Putamen (tissue), 1 donor: ENCODE measurements around the gene HESX1.

Experiments
- DNase-seq: peaks from one replicate; pipeline ENCODE4 v3.0.0-alpha.2; 2016; ENCODE audit warnings: low spot score

The HESX1 gene

DNA sequence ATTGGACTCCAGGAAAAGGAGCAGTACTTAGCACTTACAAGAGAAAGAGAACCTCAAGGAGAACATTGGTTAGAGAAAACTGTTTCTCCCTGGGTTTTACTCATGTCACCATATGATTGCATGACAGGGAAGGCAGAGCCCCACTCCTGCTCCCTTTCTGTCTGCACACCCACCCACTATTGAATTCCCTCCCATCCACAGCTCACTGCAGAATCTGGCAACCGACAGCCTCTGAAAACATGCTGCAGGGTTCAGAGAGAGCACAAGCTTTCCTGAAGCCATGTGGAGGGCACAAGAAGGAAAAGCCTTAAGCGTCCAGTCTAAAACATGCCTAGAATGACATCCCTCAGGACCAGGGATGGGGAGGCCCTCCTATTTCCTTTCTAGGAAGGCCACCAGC is 31.6 kb downstream of the HESX1 start:
- DNase-seq, result no peak

DNA sequence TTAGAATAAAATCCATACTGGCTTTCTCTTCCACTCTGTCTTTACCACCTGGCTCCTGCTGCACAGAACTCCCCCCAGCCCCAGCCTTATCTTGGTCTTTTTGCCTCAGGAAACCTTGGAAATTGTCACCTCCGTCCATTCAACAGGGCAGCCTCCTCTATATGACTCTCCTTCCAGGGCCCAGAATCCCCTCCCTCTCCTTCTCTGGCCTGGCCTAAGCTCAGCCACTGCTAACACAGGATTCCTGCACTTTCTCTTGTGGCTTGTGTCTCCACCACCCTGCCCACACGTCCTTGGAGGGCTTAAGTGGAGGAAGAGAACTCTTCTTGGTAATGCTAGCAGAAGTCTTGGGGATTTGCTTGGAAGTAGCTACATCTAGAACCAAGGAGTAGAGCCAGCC is 33.1 kb downstream of the HESX1 start:
- DNase-seq, result no peak

DNA sequence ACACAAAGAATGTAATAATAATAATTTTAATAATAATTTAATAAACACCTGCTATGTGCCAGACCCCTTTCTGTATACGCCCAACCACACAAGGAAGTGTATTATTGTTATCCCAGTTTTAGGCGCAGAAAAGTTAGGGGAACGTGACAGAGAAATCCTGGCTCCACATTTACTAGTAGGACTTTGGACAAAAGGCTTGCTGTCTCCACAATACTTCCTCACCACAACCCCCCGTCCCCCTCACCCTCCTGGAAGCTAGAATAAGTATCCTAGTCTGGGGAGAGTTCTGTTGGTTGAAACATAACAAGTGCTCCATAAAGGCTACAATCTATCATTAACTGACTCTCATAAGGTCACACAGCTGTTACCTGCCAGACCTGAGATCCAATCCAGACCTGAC is 34.1 kb downstream of the HESX1 start:
- DNase-seq, result no peak

DNA sequence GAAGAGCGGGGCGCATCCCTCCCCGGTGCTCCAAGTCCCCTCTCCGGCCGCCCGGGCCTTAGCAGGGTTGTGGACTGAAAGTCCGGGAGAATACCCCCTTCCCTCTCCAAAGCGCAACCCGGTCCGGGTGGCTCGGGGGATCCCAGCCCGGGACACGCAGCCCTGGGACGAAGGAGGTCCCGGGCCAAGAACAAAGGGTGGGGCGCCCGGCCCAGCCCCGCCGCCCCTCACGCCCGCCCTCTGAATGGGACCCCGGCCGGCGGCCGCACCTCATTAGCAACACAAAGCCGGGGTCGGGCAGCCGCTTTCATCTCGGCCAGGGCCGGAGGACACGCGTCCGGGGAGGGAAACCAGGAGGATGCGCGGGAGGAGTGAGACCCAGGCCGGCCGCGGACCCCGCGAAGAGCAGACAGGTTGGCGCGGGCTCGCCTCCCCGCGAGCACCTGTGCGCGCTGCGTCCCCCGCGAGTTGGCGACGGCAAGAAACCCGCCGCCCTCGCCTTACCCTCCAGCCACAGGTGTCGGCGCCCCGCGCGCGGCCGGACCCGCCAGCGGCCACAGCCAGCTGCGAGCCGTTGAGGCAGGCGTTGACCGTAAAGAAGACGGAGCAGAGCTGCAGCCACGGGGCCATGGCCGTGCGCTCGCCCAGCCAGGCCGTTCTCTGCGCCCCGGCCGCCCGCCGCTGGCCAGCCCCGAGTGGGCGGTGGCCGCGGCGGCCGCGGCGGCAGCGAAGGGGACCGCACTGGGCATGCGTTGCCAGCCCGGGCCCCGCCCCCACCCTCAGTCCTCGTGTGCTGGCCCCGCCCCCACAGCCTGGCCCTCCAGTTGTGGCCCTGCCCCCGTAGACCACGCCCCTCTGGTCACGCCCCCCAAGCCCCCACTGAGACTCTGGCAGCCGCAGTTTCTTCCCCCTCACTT is 34.9 kb downstream of the HESX1 start, which contains the start of gene IL17RD:
Gene IL17RD (minus strand): TSS at position 697 of the 917 bp plus-strand sequence. CDS start 67 bp downstream, at position 630.
- peak; percentile 52 for DNase-seq

DNA sequence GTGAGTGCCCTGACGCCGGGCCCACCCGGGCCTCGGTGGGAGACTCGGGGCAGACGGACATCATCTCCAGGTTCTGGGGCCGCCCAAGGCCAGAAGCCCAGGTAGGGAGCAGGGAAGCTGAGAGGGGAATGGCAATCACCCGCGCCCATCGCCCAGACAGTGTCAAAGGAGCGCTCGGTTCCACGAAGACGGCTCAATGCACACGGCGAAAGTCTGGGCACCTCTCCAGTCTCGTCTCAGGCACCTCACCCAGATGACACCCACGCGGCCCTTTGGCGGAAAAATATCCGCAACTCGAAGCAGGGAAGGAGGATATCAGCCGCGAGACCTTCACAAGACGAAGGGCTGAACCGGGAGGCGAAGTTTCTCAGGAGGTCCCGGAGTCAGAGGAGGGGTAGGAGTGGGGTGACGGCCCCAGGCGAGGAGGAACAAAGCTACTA is 35.5 kb downstream of the HESX1 start:
- DNase-seq, result no peak

DNA sequence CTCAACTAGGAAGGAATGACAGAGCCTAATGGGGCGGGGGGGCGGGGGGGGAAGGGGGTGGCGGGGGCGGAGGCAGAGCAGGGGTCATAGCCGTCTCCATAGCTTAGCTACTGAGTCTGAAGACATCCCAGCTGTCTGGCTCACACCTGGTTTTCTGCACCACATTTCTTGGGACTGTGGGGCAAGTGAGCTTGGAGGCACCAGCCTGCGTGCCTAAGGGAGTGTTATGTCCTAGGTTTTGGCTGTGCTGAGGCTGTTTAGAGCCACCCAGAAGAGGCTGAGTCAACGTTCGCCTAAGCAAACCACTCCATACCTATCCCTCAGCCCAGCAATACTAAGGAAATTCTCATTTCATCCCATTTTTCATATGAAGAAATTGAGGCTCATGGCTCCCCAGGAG is 36.0 kb downstream of the HESX1 start:
- DNase-seq, result no peak

DNA sequence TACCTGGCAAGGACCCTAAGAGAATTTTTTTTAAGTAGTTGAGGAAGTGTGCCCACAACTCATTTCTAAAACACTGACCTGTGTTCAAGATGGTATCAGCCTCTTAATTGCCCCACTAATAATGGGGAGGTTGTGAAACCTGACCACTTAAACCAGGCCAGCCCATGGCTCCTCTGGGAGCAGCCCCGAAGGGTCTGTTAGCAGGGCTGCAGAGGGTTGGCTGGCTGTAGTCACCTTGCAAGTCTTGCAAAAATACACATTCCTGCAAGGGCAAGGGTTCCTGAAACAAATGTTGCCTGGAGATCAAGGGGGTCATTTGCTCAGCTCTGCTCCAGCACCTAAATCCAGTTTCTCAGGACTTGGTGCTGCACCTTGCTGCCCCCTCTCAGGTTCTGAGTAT is 37.9 kb downstream of the HESX1 start:
- DNase-seq, result no peak

DNA sequence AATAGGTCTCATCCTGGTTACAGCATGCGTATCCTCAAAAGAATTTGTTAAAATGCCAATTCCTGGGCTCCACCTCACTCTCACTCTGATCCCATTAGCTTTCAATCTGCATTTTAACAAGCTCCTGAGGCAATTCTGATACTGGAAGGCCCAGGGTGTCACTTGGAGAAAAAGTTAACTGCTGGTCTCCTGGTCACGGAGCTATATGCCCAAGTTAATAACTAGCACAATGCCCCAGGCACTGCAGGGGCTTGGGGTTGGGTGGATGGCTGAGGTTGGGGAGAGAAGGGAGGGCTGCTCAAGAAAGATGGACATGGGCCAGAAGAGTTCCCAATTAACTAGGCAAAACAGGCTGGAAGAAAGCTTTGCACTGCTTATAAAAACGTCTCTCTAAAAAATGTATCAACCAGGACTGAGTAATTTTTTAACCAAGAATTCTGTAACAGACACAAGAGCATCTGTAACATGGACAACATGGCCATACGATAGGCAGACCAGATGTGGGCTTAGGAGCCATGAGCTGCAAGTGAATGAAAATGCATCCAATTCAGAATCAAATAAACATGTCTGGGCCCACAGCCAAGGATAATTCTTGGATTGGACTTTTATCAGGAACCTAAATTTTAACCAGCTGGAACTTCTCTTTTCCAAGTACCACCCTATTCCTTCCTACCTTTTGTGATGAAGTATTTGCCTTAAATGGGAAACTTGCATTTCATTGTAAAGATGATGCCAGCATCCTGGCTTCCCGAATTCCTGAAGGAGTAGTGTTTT is 38.8 kb downstream of the HESX1 start:
- no peak for DNase-seq

DNA sequence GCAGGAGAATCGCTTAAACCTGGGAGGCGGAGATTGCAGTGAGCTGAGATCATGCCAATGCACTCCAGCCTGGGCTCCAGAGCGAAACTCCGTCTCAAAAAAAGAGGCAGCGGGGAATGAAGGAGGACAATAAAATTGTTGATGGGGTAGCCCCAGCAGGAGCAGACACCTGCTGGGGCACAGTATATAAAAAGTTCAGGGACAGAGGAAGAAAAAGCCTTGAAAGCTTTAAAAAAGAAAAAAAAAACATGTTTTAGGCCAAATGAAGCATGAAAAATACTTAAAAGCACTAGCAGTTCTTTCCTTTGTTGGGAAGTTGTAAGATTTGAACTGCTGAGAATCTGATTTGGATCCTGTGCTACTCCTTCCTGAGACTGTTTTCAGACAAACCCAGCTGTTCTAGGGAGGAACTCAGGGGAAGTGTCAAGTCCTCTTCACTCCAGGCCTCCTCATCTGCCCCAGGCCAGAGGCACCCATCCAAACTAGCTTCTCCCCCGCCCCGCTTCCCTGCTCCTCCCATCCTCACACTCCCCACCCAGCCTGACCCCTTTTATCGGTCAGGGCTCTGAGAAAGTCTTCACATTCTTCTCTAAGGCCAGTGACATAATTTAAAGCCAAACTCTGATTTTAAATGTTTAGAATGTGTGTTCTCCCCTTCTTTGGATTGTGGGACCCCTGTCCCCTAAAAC is 39.6 kb downstream of the HESX1 start:
- no peak for DNase-seq

DNA sequence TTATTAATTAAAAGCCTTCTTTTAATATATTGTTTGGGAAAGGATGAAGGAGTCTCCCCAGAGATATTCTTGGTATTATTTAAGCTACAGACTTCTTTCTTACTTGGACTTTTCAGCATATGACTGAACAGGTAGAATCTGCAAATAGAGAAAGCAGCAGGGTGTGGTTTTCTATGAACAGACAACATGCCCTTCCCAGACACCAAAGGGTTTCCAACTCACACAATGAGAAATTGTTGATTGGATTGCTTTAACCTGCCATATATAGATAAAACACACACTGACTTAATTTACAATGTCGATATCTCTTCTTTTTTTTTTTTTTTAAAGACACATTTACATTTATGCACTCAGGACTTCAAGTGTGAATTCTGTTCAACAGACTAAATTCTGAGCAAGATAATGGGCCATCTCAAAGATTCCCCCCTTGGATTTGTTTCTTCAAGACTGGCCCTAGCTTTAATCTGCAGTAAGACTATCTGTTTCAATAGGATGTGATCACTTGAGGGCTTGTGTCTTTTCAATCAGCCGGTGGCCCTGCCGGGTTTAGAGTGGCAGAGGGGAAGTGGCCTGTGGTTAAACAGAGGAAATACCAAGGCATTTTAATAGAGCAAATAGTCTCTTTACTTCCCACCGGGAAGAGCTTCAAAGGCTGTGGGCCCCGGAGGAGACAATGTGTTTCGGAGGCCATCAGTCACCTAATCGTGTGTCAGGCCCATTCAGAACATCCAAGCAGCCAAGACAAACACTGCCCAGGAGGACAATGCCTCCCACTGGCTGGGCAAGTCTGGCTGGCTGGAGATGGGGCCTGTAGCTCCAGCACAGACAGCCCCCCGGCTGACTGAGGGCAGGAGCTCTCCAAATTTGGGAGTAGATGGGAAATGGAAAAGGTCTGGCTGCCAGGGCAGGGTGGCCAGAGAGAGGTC is 40.7 kb downstream of the HESX1 start:
- DNase-seq, result no peak

DNA sequence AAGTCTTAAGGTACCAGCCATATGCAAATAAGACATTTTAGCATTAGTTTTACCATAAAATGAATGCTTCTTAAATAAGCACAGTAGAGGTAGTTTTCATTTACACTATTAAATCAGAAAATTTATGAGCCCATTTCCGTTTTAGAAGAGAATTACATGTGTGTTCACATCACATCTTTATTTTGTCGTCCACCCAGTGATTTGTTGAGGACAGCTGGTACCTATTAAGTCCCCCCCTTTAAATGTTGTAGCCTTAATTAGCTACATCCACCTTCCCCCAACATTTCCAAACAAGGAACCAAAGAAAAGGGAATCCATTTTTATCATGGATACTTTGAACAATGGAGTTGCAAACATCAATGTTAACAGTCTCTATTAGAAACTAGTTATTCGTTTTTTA is 41.5 kb downstream of the HESX1 start:
- no peak for DNase-seq

DNA sequence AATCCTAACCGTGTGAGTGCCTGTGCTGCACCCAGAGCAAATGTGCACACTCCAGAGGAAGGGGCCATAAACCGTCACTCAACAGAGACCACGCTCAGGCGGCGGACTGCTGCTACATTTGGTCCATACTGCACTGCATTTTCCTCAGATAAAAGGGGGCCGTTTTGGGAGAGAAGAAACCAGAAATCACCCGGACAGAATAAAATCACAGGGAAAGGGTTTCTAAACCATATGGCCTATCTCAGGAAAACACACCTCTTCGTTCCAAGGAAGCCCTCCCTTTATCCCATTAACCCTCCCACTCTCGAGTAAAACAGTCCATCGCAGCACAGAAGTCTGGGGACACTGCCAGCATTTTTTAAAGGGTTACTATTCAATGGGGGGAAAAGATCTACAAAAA is 42.2 kb downstream of the HESX1 start:
- no peak for DNase-seq

DNA sequence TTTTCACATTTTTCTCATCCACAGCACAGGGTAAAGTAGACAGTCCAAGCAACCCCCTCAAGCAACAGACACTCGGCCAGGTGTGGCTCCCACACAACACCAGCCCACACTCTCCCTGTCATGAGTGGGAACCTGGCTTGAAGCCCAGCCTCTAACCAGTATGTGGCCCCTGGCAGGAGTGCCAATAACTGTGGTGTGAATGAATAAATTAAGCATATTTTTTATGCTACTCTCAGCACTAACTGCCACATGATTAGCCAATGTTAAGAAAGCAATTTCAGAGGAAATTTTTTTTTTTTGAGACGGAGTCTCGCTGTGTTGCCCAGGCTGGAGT is 44.5 kb downstream of the HESX1 start:
- no peak for DNase-seq

DNA sequence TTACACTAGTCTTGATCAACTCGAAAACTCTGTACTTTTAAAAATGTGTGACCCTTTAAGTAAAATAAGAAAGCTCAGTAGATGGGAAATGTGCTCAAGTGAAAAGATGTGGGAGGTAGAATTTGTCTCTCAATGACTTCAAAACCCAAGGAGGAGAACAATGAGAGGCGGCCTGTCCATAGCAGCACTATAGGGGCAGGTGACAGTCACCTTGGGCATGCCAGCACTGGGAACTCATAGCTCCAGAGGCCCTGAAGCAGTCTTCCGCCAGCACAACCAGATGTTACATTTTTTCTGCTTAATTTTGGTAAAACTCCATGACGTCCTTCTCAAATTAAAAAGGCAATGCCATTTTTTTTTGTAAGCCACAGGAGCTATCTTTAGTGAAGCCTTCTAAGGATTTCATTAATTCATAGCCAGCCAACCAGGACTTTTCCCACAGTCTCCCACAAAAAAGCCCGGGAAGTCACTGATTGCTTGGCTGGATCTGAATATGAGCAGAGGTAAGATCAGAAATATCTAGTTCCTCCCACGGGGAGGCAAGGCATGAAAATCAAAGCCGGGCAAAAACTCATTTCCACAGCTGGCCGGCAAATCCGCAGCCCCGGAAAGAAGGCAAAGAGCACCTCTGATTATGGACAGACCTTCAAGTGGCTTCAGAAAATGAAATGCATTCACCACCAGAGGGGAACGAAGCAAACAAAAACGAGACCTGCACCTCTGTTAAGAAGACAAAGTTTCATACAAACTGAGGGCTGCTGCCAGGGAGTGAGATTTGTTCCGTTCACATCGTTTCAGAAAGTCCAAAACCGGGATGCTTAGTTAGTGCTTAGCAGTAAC is 45.1 kb downstream of the HESX1 start:
- no peak for DNase-seq

DNA sequence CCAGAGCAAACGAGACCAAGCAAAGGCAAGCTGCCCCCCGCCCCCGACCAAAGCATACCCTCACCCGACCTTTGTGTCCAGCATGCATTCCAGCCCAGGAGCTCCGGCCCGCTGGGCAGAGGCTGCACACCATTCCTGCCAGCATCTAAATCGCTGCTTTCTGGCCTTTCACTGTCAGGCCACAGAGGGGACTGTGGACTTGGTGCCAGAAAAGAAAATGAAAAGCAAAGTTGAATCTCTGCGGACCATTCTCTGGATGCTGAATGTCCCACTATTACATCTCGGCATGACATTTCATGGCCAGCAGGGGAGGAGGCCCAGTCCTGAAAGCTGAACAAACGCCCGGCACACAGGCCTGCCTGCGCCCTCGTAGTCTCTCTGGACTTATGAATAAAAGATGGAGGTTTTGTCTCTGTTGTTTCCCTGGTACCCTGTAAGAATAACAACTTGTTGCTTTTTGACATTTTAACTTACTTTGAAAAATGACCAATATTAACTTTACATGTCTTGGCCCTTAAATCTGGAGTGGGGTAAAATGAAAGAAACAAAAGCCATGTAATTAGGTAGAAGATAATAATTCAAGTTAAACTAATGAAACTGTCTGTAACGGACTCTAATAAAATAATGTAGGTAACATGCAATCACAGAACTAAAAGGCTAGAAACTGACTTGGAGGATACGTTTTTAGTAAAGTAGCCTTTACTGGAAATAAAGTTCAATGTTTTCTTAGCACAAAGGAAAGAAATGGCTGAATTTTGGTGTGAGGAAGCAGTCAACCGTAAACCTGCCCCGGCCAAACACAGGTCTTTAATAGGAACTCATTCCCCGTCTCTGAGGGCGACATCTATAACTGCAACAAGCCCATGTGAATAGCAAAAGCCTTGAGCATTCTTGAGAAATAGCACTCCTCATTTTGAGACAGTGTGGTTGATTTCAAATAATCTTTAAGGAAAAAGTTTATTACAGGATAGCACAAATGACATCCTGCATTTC is 47.3 kb downstream of the HESX1 start:
- DNase-seq, result no peak

DNA sequence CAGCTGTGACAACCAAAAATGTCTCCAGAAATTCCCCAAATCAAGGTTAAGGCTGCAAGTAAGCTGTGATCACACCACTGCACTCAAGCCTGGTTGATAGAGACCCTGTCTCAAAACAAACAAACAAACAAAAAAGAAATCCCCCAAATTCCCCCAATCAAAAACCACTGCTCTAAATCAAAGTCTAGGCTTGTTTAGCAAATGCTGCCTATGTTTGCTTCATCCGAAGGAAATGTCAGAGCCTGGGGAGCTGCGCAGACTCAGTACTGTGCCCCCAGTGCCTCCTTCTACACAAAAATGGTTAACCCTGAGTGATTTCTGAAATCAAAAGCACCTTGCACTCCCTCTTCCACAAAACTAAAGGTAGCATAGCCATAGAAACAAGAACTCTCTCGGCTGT is 48.0 kb downstream of the HESX1 start:
- no peak for DNase-seq

DNA sequence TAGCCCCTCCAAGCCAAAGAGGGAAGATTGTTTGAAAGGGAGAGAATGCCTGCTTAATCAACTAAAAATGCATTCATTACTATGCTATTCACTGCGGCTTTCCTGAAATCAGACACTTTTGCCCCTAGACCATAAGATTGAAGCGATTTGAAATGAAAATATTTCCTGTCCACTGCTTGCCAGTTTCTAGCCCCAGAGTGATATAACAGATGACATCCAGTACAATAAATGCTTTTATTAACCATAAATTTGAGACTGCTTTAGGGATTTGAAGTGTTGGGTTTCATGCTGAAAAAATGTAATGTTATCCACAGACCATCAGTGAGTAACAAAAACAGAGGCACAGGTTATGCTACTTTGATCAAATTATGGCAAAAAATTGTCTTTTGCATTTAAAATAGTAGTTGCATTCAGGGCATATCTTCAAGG is 48.7 kb downstream of the HESX1 start:
- no peak for DNase-seq

DNA sequence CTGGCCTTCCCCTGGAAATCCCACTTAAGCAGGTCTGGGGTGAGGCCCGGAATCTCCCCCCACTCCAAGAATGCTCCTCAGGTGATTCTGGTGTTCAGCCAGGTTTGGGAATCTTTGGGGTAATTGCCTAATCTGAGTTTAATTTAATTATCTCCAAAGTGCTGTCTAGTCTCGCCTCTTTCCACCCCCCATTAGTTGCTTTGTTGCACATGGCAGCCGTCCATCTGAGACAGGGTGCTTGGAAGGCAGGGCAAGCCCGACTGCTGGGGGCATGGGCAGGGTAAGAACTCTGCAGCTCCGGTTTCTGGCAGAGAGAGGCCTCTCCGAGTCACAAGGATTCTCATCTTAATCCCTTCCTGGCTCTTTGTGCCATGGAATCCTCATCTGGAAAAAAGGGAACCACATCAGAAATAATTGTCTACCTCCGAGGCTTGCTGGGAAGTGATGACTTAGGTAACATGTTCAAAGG is 49.6 kb downstream of the HESX1 start:
- DNase-seq, result no peak
